GM06990 (cell line): Measurements from ENCODE around the gene ADCYAP1R1.

ENCODE experiments used
- DNase-seq: peaks from one replicate; pipeline ENCODE4 v3.0.0-alpha.2; 2011; ENCODE audit not compliant: insufficient read length; ENCODE audit errors: extremely low read depth
- H3K27me3 ChIP-seq: replicated peaks from 2 replicates; pipeline ENCODE4 v1.6.0; 2011; ENCODE audit warnings: low read length; ENCODE audit not compliant: control insufficient read depth, insufficient read depth
- H3K36me3 ChIP-seq: 2 replicates; pipeline ENCODE4 v1.5.1; 2011; ENCODE audit warnings: low read length; ENCODE audit not compliant: control insufficient read depth, insufficient read depth
- H3K4me3 ChIP-seq: replicated peaks from 2 replicates; pipeline ENCODE4 v1.5.1; 2011; ENCODE audit warnings: low read depth, mild to moderate bottlenecking, control low read depth, low read length
- CTCF ChIP-seq: IDR thresholded peaks from 2 replicates; pipeline ENCODE4 v1.5.1; 2011; ENCODE audit warnings: low read length, control low read depth, mild to moderate bottlenecking, inconsistent platforms; ENCODE audit not compliant: insufficient read depth, poor library complexity, severe bottlenecking

ADCYAP1R1 gene

GRCh38 chr7:31104361-31105255, 52.5 kb downstream of the ADCYAP1R1 start:
- Histone ChIP-seq H3K4me3 (no peak overlapping the region), H3K27me3 (peaks cover 2% of the 10 kb centered on the region; the same call in 1 of the 2 replicates), H3K36me3 (no peaks in the 10 kb centered on the region)
- DNase-seq: no peak
- TF ChIP-seq CTCF: no peak

GRCh38 chr7:31105256-31105950, 53.3 kb downstream of the ADCYAP1R1 start:
- no peak for TF ChIP-seq CTCF
- Histone ChIP-seq H3K27me3 (peaks cover 2% of the 10 kb centered on the region; the same call in 1 of the 2 replicates), H3K36me3 (no peaks in the 10 kb centered on the region), H3K4me3 (no peak overlapping the region)
- no peak for DNase-seq

GRCh38 chr7:31106303-31107105, 54.4 kb downstream of the ADCYAP1R1 start:
- TF ChIP-seq CTCF: no peak
- Histone ChIP-seq H3K36me3 (no peaks in the 10 kb centered on the region), H3K27me3 (peaks cover 2% of the 10 kb centered on the region; the same call in 1 of the 2 replicates), H3K4me3 (no peak overlapping the region)
- no peak for DNase-seq

- no peaks in the 10 kb centered on the region for H3K36me3 ChIP-seq
- DNase-seq: no peak
- TF ChIP-seq CTCF: no peak
- H3K4me3 ChIP-seq: no peak overlapping the region
- H3K27me3 ChIP-seq: no peaks in the 10 kb centered on the region; the same call in 1 of the 2 replicates
Measured at GRCh38 chr7:31107106-31108090, 55.3 kb downstream of the ADCYAP1R1 start.

GRCh38 chr7:31108097-31108657, 56.1 kb downstream of the ADCYAP1R1 start:
- Histone ChIP-seq H3K27me3 (no peaks in the 10 kb centered on the region; the same call in 1 of the 2 replicates), H3K4me3 (no peak overlapping the region), H3K36me3 (no peaks in the 10 kb centered on the region)
- DNase-seq: no peak
- no peak for TF ChIP-seq CTCF
